Endothelial cell of umbilical vein (primary cell): ENCODE data around the gene RAC2.

Experiments
- EZH2 ChIP-seq: IDR thresholded peaks from 2 replicates; pipeline ENCODE4 v1.6.1; 2012; ENCODE audit warnings: borderline replicate concordance, low read depth, mild to moderate bottlenecking, moderate library complexity, low read length, inconsistent platforms; ENCODE audit not compliant: severe bottlenecking
- POLR2A ChIP-seq: IDR thresholded peaks from 2 replicates; pipeline ENCODE4 v1.6.1; 2012; ENCODE audit warnings: low read depth, mild to moderate bottlenecking, control low read depth, low read length
- POLR2AphosphoS5 ChIP-seq: IDR thresholded peaks from 2 replicates; pipeline ENCODE4 v1.6.1; 2012; ENCODE audit warnings: low read depth, mild to moderate bottlenecking, control low read depth, low read length, moderate library complexity; ENCODE audit not compliant: insufficient read depth
- TF ChIP-seq, protein P1 (sequence below), 2 donors: IDR thresholded peaks; 1 replicate in 1 of 2; 2 replicates in 1 of 2; pipeline ENCODE4 v1.5.1; 2011; ENCODE audit warnings: low read length in 2 of 2, mild to moderate bottlenecking in 2 of 2, moderate library complexity in 2 of 2, control low read depth in 1 of 2, inconsistent platforms in 1 of 2, low read depth in 1 of 2; ENCODE audit not compliant: insufficient read depth in 1 of 2; ENCODE audit errors: extremely low read depth in 1 of 2
- TF ChIP-seq, protein P2 (sequence below): IDR thresholded peaks from 2 replicates; pipeline ENCODE4 v1.6.1; 2011; ENCODE audit not compliant: insufficient read depth, insufficient read length

DNA sequence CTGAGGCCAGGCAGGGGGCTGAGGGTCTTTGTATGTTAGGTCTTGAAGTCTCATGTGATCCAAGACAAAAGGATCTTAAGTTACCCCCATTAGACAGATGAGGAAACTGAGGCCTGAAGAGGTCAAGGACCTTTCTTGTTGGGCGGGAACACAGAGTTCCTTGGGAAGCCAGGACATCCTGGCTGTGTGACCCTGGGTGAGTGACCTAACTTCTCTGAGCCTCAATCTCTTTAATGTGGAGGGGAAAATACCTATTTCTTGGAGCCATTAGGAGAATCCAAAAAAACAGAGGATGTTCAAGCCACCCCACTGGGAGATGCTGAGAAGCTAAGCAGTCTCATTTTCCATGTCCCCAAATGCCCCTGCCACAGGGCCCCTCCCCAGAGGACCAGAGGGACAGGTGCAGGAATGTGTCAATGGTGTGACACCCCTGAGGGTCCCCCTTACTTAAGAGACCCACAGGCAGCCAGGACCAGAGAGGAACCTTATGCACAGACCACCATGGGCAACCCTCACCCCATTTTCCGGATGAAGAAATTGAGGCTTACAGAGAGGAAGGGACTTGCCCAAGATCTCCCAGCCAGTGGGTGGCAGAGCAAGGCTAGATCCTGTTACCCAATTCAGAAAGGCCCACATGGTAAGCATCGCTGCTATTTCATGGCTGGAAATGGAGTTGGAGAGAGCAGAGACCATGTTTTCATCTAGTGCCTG is 8.0 kb downstream of the RAC2 start:
- TF ChIP-seq, protein P1, sequence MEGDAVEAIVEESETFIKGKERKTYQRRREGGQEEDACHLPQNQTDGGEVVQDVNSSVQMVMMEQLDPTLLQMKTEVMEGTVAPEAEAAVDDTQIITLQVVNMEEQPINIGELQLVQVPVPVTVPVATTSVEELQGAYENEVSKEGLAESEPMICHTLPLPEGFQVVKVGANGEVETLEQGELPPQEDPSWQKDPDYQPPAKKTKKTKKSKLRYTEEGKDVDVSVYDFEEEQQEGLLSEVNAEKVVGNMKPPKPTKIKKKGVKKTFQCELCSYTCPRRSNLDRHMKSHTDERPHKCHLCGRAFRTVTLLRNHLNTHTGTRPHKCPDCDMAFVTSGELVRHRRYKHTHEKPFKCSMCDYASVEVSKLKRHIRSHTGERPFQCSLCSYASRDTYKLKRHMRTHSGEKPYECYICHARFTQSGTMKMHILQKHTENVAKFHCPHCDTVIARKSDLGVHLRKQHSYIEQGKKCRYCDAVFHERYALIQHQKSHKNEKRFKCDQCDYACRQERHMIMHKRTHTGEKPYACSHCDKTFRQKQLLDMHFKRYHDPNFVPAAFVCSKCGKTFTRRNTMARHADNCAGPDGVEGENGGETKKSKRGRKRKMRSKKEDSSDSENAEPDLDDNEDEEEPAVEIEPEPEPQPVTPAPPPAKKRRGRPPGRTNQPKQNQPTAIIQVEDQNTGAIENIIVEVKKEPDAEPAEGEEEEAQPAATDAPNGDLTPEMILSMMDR (IDR thresholded peaks at IDR 0.05; ENCODE audit: extremely low read depth in 1 of 2, insufficient read depth in 1 of 2, low read depth in 1 of 2, low read length in 2 of 2) = no peak
- TF ChIP-seq POLR2AphosphoS5 (no peak), POLR2A (no peak), EZH2 (no peak)
- TF ChIP-seq, protein P2, sequence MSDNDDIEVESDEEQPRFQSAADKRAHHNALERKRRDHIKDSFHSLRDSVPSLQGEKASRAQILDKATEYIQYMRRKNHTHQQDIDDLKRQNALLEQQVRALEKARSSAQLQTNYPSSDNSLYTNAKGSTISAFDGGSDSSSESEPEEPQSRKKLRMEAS = no peak
